ENCODE results near the gene RBM15. TPM values are rescaled to one million over a fixed set of nuclear protein-coding genes. Genes with fewer than 3 reads are reported as not detected.
A peak's percentile ranks its signal among the peaks of the same experiment; 100 is the strongest.

The RBM15 gene
- total and polyA plus RNA-seq, 2 donors (not counting 1 experiment from before 2014, with no cell fraction given): 8.4 to 25.9 TPM

- peak in 1 of 2 donors; percentile 94 for DNase-seq (ENCODE audit: low read depth in 2 of 2)
- no peak overlapping the region for H3K4me3 ChIP-seq (replicated peaks in 1 of 4; ENCODE audit: control extremely low read depth in 1 of 4, insufficient read depth in 1 of 4, low read depth in 3 of 4, low read length in 4 of 4)
- H3K27ac ChIP-seq (ENCODE audit: insufficient read depth, low read length): peak overlapping the region; percentile 79
- no peak overlapping the region for H3K4me2 ChIP-seq (ENCODE audit: extremely low read depth, insufficient read depth, low read length)
- H3K4me1 ChIP-seq (ENCODE audit: control insufficient read depth, extremely low read depth, insufficient read depth, low read length): peaks cover 13% of the 10 kb centered on the region
- H4K20me1 ChIP-seq (ENCODE audit: control insufficient read depth, extremely low read depth, insufficient read depth, low read length): no peaks in the 10 kb centered on the region
- TF ChIP-seq, protein P1, sequence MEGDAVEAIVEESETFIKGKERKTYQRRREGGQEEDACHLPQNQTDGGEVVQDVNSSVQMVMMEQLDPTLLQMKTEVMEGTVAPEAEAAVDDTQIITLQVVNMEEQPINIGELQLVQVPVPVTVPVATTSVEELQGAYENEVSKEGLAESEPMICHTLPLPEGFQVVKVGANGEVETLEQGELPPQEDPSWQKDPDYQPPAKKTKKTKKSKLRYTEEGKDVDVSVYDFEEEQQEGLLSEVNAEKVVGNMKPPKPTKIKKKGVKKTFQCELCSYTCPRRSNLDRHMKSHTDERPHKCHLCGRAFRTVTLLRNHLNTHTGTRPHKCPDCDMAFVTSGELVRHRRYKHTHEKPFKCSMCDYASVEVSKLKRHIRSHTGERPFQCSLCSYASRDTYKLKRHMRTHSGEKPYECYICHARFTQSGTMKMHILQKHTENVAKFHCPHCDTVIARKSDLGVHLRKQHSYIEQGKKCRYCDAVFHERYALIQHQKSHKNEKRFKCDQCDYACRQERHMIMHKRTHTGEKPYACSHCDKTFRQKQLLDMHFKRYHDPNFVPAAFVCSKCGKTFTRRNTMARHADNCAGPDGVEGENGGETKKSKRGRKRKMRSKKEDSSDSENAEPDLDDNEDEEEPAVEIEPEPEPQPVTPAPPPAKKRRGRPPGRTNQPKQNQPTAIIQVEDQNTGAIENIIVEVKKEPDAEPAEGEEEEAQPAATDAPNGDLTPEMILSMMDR (conservative IDR thresholded peaks at IDR 0.05 in 1 of 2, IDR thresholded peaks at IDR 0.05 in 1 of 2; ENCODE audit: low read depth in 1 of 2, low read length in 2 of 2): no peak
- no peak for TF ChIP-seq EZH2 (IDR thresholded peaks at IDR 0.05; ENCODE audit: low read length, missing control alignments)
- H3K9ac ChIP-seq (ENCODE audit: insufficient read depth, low read length): no peak overlapping the region
- no peaks in the 10 kb centered on the region for H3K27me3 ChIP-seq (ENCODE audit: control insufficient read depth, insufficient read depth, low read length)
- no peak overlapping the region for H2AFZ ChIP-seq (ENCODE audit: low read length)
- H3K79me2 ChIP-seq (ENCODE audit: control insufficient read depth, insufficient read depth, low read length): no peaks in the 10 kb centered on the region
- H3K9me3 ChIP-seq (ENCODE audit: control insufficient read depth, insufficient read depth, low read depth, low read length): no peaks in the 10 kb centered on the region
- H3K36me3 ChIP-seq (ENCODE audit: control insufficient read depth, insufficient read depth, low read length): no peaks in the 10 kb centered on the region
Measured at GRCh38 chr1:110380672-110381283, 41.6 kb downstream of the RBM15 start.

DNA sequence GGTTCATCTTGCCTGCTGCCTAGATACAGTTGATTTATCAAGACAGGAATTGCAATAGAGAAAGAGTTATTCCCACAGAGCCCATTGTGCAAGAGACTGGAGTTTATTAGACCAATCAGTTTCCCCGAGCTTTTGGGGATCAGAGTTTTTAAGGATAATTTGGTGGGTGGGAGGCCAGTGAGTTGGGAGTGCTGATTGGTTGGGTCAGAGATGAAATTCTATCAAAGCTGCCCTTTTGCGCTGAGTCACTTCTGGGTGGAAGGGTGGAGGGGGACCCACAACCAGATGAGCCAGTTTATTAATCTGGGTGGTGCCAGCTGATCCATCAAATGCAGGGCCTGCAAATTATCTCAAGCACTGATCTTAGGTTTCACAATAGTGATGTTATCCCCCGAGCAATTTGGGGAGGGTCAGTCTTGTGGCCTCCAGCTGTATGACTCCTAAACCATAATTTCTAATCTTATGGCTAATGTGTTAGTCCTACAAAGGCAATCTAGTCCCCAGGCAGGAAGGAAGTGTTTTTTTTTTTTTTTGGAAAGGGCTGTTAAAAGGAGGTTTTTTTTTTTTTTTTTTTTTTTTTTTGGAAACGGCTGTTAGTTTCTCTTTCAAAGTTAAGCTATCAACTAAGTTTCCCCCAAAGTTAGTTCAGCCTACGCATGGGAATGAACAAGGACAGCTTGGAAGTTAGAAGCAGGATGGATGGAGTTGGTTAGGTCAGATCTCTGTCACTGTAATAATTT is 44.2 kb downstream of the RBM15 start:
- TF ChIP-seq EZH2 (IDR thresholded peaks at IDR 0.05; ENCODE audit: low read length, missing control alignments): no peak
- TF ChIP-seq, protein P1 (conservative IDR thresholded peaks at IDR 0.05 in 1 of 2, IDR thresholded peaks at IDR 0.05 in 1 of 2; ENCODE audit: low read depth in 1 of 2, low read length in 2 of 2): no peak
- Histone ChIP-seq H3K9ac (ENCODE audit: insufficient read depth, low read length) (peak overlapping the region; percentile 39), H4K20me1 (ENCODE audit: control insufficient read depth, extremely low read depth, insufficient read depth, low read length) (no peaks in the 10 kb centered on the region), H3K9me3 (ENCODE audit: control insufficient read depth, insufficient read depth, low read depth, low read length) (no peaks in the 10 kb centered on the region), H3K27me3 (ENCODE audit: control insufficient read depth, insufficient read depth, low read length) (no peaks in the 10 kb centered on the region), H3K36me3 (ENCODE audit: control insufficient read depth, insufficient read depth, low read length) (no peaks in the 10 kb centered on the region), H3K79me2 (ENCODE audit: control insufficient read depth, insufficient read depth, low read length) (no peaks in the 10 kb centered on the region), H2AFZ (ENCODE audit: low read length) (peak overlapping the region; percentile 26), H3K27ac (ENCODE audit: insufficient read depth, low read length) (peak overlapping the region; percentile 56), H3K4me3 (replicated peaks in 1 of 4; ENCODE audit: control extremely low read depth in 1 of 4, insufficient read depth in 1 of 4, low read depth in 3 of 4, low read length in 4 of 4) (peak overlapping the region in 2 of 4 experiments; percentile 6 to 21), H3K4me1 (ENCODE audit: control insufficient read depth, extremely low read depth, insufficient read depth, low read length) (peaks cover 13% of the 10 kb centered on the region), H3K4me2 (ENCODE audit: extremely low read depth, insufficient read depth, low read length) (peak overlapping the region; percentile 32)
- peak in 1 of 2 donors; percentile 35 for DNase-seq (ENCODE audit: low read depth in 2 of 2)

DNA sequence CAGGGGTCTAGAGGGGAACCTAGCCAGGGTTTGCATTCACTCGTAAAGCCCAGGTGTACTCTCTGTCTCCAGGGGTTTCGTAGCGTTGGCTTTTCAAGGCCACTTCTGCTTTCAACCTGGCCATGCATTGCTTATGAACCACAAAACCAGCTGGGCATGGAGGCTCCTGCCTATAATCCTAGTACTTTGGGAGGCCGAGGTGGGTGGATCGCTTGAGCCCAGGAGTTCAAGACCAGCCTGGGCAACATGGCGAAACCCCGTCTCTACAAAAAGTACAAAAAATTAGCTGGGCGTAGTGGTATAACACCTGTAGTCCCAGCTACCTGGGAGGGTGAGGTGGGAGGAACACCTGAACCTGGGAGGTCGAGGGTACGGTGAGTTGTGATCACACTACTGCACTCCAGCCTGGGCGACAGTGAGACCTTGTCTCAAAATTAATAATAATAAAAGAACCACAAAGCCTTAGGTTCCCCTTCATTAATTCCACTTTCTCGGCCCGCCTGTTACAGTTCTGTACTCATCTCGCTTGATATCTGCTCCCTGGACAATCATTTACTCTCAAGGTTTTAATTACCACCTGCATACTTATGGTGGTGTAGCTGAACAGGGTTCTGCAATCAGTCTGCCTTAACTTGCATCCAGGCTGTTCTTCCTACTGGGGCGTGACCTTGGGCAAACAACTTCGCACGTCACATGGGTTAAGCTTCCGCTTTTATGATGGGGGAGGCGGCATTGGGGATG is 45.6 kb downstream of the RBM15 start:
- TF ChIP-seq, protein P1 (conservative IDR thresholded peaks at IDR 0.05 in 1 of 2, IDR thresholded peaks at IDR 0.05 in 1 of 2; ENCODE audit: low read depth in 1 of 2, low read length in 2 of 2): no peak
- TF ChIP-seq EZH2 (IDR thresholded peaks at IDR 0.05; ENCODE audit: low read length, missing control alignments): no peak
- no peaks in the 10 kb centered on the region for H3K27me3 ChIP-seq (ENCODE audit: control insufficient read depth, insufficient read depth, low read length)
- no peaks in the 10 kb centered on the region for H3K79me2 ChIP-seq (ENCODE audit: control insufficient read depth, insufficient read depth, low read length)
- peaks cover 15% of the 10 kb centered on the region for H3K4me1 ChIP-seq (ENCODE audit: control insufficient read depth, extremely low read depth, insufficient read depth, low read length)
- no peaks in the 10 kb centered on the region for H3K36me3 ChIP-seq (ENCODE audit: control insufficient read depth, insufficient read depth, low read length)
- no peak overlapping the region for H3K27ac ChIP-seq (ENCODE audit: insufficient read depth, low read length)
- no peak overlapping the region for H2AFZ ChIP-seq (ENCODE audit: low read length)
- H3K9ac ChIP-seq (ENCODE audit: insufficient read depth, low read length): no peak overlapping the region
- H4K20me1 ChIP-seq (ENCODE audit: control insufficient read depth, extremely low read depth, insufficient read depth, low read length): no peaks in the 10 kb centered on the region
- no peak overlapping the region for H3K4me2 ChIP-seq (ENCODE audit: extremely low read depth, insufficient read depth, low read length)
- DNase-seq (ENCODE audit: low read depth in 2 of 2): no peak
- no peak overlapping the region for H3K4me3 ChIP-seq (replicated peaks in 1 of 4; ENCODE audit: control extremely low read depth in 1 of 4, insufficient read depth in 1 of 4, low read depth in 3 of 4, low read length in 4 of 4)
- no peaks in the 10 kb centered on the region for H3K9me3 ChIP-seq (ENCODE audit: control insufficient read depth, insufficient read depth, low read depth, low read length)

Measured in fibroblast of lung (primary cell).